Measurements from ENCODE around the gene TAGAP. TPM values are rescaled to one million over a fixed set of nuclear protein-coding genes. Genes with fewer than 3 reads are reported as not detected.

TAGAP gene
- total RNA-seq, 1 experiment from 2014 or later, result 0.30 TPM

DNA sequence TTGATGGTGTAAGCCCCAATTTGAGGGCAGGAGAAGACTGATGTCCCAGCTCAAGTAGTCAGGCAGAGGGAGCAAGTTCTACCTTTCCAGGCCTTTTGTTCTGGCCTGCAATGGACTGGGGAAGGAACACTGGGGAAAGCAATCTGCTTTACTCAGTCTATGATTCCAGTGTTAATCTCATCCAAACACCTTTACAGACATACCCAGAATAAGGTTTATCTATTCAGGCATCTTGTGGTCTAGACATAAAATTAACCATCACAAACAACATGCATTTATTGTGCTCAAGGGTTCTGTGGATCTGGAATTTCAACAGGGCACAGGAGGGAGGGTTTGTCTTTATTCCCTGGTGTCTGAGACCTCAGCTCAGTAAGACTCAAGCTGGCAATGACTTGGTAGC lies 30.4 kb downstream of the TAGAP start:
- Histone ChIP-seq H3K4me3 (replicated peaks in 1 of 2; ENCODE audit: low read depth in 1 of 2, low read length in 2 of 2) (no peak overlapping the region), H3K27ac (ENCODE audit: low read depth, low read length) (no peak overlapping the region), H3K9ac (ENCODE audit: low read length) (no peak overlapping the region), H3K4me2 (ENCODE audit: low read length) (no peak overlapping the region), H3K9me2 (ENCODE audit: insufficient read depth) (no peaks in the 10 kb centered on the region), H3K4me1 (ENCODE audit: control insufficient read depth in 1 of 2, insufficient read depth in 2 of 2, low read length in 2 of 2) (peaks cover 0 to 6% of the 10 kb centered on the region in 2 experiments; a peak in 1 of 4 replicates), H2AFZ (ENCODE audit: low read depth, low read length, poor library complexity, severe bottlenecking) (no peak overlapping the region), H3K79me2 (ENCODE audit: insufficient read depth, low read length) (no peaks in the 10 kb centered on the region), H3K9me3 (ENCODE audit: control insufficient read depth in 1 of 2, insufficient read depth in 1 of 2, low read depth in 1 of 2, low read length in 2 of 2) (peaks cover 4 to 7% of the 10 kb centered on the region in 2 experiments; a peak in 1 of 4 replicates), H3K27me3 (ENCODE audit: insufficient read depth, low read length) (no peaks in the 10 kb centered on the region), H3K36me3 (ENCODE audit: control insufficient read depth in 1 of 2, insufficient read depth in 2 of 2, low read length in 2 of 2) (no peaks in the 10 kb centered on the region), H4K20me1 (ENCODE audit: insufficient read depth) (no peaks in the 10 kb centered on the region)
- TF ChIP-seq CBX3 (IDR thresholded peaks at IDR 0.05; ENCODE audit: low read depth), result no peak
- TF ChIP-seq TCF7L2 (IDR thresholded peaks at IDR 0.05; ENCODE audit: borderline replicate concordance, extremely low read depth, insufficient read depth, insufficient read length), result no peak
- no peak for TF ChIP-seq EZH2 (IDR thresholded peaks at IDR 0.05)
- no peak for TF ChIP-seq CEBPB (IDR thresholded peaks at IDR 0.05; ENCODE audit: low read depth)
- TF ChIP-seq, protein P1, sequence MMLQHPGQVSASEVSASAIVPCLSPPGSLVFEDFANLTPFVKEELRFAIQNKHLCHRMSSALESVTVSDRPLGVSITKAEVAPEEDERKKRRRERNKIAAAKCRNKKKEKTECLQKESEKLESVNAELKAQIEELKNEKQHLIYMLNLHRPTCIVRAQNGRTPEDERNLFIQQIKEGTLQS (IDR thresholded peaks at IDR 0.05), result no peak
- TF ChIP-seq ZFX (IDR thresholded peaks at IDR 0.05), result no peak
- no peak for TF ChIP-seq EZH2phosphoT487 (IDR thresholded peaks at IDR 0.05; ENCODE audit: borderline replicate concordance)
- no peak for TF ChIP-seq YY1 (IDR thresholded peaks at IDR 0.05; ENCODE audit: extremely low read depth, insufficient replicate concordance, low read depth, low read length)
- TF ChIP-seq ZNF274 (IDR thresholded peaks at IDR 0.05; ENCODE audit: low read depth, low read length), result no peak
- TF ChIP-seq POLR2A (IDR thresholded peaks at IDR 0.05; ENCODE audit: borderline replicate concordance, extremely low read depth, insufficient read depth, insufficient read length), result no peak
- TF ChIP-seq, protein P2, sequence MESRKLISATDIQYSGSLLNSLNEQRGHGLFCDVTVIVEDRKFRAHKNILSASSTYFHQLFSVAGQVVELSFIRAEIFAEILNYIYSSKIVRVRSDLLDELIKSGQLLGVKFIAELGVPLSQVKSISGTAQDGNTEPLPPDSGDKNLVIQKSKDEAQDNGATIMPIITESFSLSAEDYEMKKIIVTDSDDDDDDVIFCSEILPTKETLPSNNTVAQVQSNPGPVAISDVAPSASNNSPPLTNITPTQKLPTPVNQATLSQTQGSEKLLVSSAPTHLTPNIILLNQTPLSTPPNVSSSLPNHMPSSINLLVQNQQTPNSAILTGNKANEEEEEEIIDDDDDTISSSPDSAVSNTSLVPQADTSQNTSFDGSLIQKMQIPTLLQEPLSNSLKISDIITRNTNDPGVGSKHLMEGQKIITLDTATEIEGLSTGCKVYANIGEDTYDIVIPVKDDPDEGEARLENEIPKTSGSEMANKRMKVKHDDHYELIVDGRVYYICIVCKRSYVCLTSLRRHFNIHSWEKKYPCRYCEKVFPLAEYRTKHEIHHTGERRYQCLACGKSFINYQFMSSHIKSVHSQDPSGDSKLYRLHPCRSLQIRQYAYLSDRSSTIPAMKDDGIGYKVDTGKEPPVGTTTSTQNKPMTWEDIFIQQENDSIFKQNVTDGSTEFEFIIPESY (IDR thresholded peaks at IDR 0.05; ENCODE audit: extremely low read depth, insufficient replicate concordance, low read length), result no peak
- no peak for TF ChIP-seq SIN3A (IDR thresholded peaks at IDR 0.05; ENCODE audit: low read depth)
- no peak for TF ChIP-seq JUND (IDR thresholded peaks at IDR 0.05)
- no peak for TF ChIP-seq SP1 (IDR thresholded peaks at IDR 0.05; ENCODE audit: low read depth)
- TF ChIP-seq, protein P3, sequence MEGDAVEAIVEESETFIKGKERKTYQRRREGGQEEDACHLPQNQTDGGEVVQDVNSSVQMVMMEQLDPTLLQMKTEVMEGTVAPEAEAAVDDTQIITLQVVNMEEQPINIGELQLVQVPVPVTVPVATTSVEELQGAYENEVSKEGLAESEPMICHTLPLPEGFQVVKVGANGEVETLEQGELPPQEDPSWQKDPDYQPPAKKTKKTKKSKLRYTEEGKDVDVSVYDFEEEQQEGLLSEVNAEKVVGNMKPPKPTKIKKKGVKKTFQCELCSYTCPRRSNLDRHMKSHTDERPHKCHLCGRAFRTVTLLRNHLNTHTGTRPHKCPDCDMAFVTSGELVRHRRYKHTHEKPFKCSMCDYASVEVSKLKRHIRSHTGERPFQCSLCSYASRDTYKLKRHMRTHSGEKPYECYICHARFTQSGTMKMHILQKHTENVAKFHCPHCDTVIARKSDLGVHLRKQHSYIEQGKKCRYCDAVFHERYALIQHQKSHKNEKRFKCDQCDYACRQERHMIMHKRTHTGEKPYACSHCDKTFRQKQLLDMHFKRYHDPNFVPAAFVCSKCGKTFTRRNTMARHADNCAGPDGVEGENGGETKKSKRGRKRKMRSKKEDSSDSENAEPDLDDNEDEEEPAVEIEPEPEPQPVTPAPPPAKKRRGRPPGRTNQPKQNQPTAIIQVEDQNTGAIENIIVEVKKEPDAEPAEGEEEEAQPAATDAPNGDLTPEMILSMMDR (IDR thresholded peaks at IDR 0.05 in 2 of 3, conservative IDR thresholded peaks at IDR 0.05 in 1 of 3; ENCODE audit: borderline replicate concordance in 1 of 3, insufficient read depth in 1 of 3, low read depth in 2 of 3, low read length in 2 of 3), result no peak
- TF ChIP-seq FOSL1 (IDR thresholded peaks at IDR 0.05; ENCODE audit: low read depth), result no peak
- TF ChIP-seq, protein P4, sequence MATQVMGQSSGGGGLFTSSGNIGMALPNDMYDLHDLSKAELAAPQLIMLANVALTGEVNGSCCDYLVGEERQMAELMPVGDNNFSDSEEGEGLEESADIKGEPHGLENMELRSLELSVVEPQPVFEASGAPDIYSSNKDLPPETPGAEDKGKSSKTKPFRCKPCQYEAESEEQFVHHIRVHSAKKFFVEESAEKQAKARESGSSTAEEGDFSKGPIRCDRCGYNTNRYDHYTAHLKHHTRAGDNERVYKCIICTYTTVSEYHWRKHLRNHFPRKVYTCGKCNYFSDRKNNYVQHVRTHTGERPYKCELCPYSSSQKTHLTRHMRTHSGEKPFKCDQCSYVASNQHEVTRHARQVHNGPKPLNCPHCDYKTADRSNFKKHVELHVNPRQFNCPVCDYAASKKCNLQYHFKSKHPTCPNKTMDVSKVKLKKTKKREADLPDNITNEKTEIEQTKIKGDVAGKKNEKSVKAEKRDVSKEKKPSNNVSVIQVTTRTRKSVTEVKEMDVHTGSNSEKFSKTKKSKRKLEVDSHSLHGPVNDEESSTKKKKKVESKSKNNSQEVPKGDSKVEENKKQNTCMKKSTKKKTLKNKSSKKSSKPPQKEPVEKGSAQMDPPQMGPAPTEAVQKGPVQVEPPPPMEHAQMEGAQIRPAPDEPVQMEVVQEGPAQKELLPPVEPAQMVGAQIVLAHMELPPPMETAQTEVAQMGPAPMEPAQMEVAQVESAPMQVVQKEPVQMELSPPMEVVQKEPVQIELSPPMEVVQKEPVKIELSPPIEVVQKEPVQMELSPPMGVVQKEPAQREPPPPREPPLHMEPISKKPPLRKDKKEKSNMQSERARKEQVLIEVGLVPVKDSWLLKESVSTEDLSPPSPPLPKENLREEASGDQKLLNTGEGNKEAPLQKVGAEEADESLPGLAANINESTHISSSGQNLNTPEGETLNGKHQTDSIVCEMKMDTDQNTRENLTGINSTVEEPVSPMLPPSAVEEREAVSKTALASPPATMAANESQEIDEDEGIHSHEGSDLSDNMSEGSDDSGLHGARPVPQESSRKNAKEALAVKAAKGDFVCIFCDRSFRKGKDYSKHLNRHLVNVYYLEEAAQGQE (IDR thresholded peaks at IDR 0.05; ENCODE audit: low read depth), result no peak
- TF ChIP-seq, protein P5, sequence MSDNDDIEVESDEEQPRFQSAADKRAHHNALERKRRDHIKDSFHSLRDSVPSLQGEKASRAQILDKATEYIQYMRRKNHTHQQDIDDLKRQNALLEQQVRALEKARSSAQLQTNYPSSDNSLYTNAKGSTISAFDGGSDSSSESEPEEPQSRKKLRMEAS (IDR thresholded peaks at IDR 0.05), result no peak
- TF ChIP-seq SRF (IDR thresholded peaks at IDR 0.05; ENCODE audit: low read depth), result no peak
- POLR2A ChIA-PET, result no interaction called here
- ATAC-seq (no peak), DNase-seq (ENCODE audit: low read depth, low spot score) (no peak)
- intact Hi-C loops (cut with micrococcal nuclease), result no loop called here
- CTCF ChIA-PET, result no interaction called here
- BruUV-seq (replicated peaks), result no TSS peak
- RAD21 ChIA-PET (ENCODE audit: low non-redundant PET in 1 of 2, low total read pairs in 2 of 2, uncharacterized antibody in 2 of 2, unreplicated experiment in 2 of 2), result no interaction called here

Measured in HCT116 (cell line).